Measurements from ENCODE around the gene AKAP6.

AKAP6 gene

GRCh38 chr14:32709027-32709426 is 379.9 kb downstream of the AKAP6 start:
- DNase-seq (ENCODE audit: low read depth) = peak; percentile 90

- DNase-seq (ENCODE audit: low read depth) = no peak
These were observed 381.2 kb downstream of the AKAP6 start for GRCh38 chr14:32710231-32710671.

- no peak for DNase-seq (ENCODE audit: low read depth)
These were observed 381.9 kb downstream of the AKAP6 start for GRCh38 chr14:32710731-32711680.

- DNase-seq (ENCODE audit: low read depth) = no peak
These were observed 384.8 kb downstream of the AKAP6 start for GRCh38 chr14:32713856-32714255.

- DNase-seq (ENCODE audit: low read depth) = no peak
These were observed 390.5 kb downstream of the AKAP6 start for GRCh38 chr14:32719601-32720000.

- no peak for DNase-seq (ENCODE audit: low read depth)
These were observed 391.8 kb downstream of the AKAP6 start for GRCh38 chr14:32720927-32721326.

GRCh38 chr14:32722631-32723183 is 393.6 kb downstream of the AKAP6 start:
- DNase-seq (ENCODE audit: low read depth) = no peak

- DNase-seq (ENCODE audit: low read depth) = peak; percentile 72
These were observed 395.9 kb downstream of the AKAP6 start for GRCh38 chr14:32724867-32725471.

- DNase-seq (ENCODE audit: low read depth) = no peak
These were observed 397.4 kb downstream of the AKAP6 start for GRCh38 chr14:32726516-32726915.

- DNase-seq (ENCODE audit: low read depth) = no peak
These were observed 398.7 kb downstream of the AKAP6 start for GRCh38 chr14:32727832-32728231.

GRCh38 chr14:32728526-32728925 is 399.4 kb downstream of the AKAP6 start:
- no peak for DNase-seq (ENCODE audit: low read depth)

GRCh38 chr14:32728976-32729375 is 399.9 kb downstream of the AKAP6 start:
- DNase-seq (ENCODE audit: low read depth) = no peak

- no peak for DNase-seq (ENCODE audit: low read depth)
These were observed 402.2 kb downstream of the AKAP6 start for GRCh38 chr14:32731249-32731648.

- no peak for DNase-seq (ENCODE audit: low read depth)
These were observed 403.9 kb downstream of the AKAP6 start for GRCh38 chr14:32733015-32733414.

- DNase-seq (ENCODE audit: low read depth) = no peak
These were observed 405.2 kb downstream of the AKAP6 start for GRCh38 chr14:32734261-32734660.

- DNase-seq (ENCODE audit: low read depth) = no peak
These were observed 408.5 kb downstream of the AKAP6 start for GRCh38 chr14:32737621-32738020.

- no peak for DNase-seq (ENCODE audit: low read depth)
These were observed 409.2 kb downstream of the AKAP6 start for GRCh38 chr14:32738206-32738871.

- no peak for DNase-seq (ENCODE audit: low read depth)
These were observed 415.8 kb downstream of the AKAP6 start for GRCh38 chr14:32744811-32745445.

GRCh38 chr14:32754209-32754608 is 425.1 kb downstream of the AKAP6 start:
- no peak for DNase-seq (ENCODE audit: low read depth)

- no peak for DNase-seq (ENCODE audit: low read depth)
These were observed 427.1 kb downstream of the AKAP6 start for GRCh38 chr14:32756173-32756572.

GRCh38 chr14:32756775-32757174 is 427.7 kb downstream of the AKAP6 start:
- DNase-seq (ENCODE audit: low read depth) = no peak

- DNase-seq (ENCODE audit: low read depth) = no peak
These were observed 428.5 kb downstream of the AKAP6 start for GRCh38 chr14:32757568-32757967.
